HG03575 (cell line): ENCODE data around the gene ARHGAP6.

Experiments used
- ATAC-seq: cut with Tn5 transposase; IDR thresholded peaks from one replicate; pipeline ENCODE4 v1.9.1; 2021; ENCODE audit not compliant: unreplicated experiment, insufficient number of reproducible peaks, low FRiP score; ENCODE audit errors: extremely low read depth

Gene ARHGAP6

GRCh38 chrX:11290416-11291102 lies 375.2 kb downstream of the ARHGAP6 start:
- ATAC-seq: no peak

GRCh38 chrX:11287505-11287904 lies 378.2 kb downstream of the ARHGAP6 start:
- no peak for ATAC-seq

GRCh38 chrX:11285651-11286050 lies 380.1 kb downstream of the ARHGAP6 start:
- ATAC-seq: no peak

GRCh38 chrX:11282043-11282442 lies 383.7 kb downstream of the ARHGAP6 start:
- no peak for ATAC-seq

DNA sequence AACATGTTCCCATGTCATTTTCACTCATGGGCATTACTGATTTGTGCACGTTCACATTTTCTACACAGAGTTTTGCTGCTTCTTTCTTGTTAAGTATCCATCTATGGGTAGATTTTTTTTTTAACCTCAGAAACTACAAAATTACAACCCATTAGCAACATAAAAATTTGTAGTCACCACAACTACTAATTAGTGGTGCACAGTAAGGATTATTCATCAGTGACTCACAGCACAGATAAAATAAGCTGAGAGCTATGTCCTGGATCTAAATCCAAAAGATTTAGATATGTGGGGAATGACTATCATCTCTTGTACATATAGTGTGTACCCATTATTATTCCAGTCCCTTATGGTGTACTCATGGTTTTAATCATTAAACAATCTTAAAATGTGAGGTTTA lies 392.2 kb downstream of the ARHGAP6 start:
- ATAC-seq: no peak

- no peak for ATAC-seq
These were observed 392.9 kb downstream of the ARHGAP6 start for GRCh38 chrX:11272863-11273262.

DNA sequence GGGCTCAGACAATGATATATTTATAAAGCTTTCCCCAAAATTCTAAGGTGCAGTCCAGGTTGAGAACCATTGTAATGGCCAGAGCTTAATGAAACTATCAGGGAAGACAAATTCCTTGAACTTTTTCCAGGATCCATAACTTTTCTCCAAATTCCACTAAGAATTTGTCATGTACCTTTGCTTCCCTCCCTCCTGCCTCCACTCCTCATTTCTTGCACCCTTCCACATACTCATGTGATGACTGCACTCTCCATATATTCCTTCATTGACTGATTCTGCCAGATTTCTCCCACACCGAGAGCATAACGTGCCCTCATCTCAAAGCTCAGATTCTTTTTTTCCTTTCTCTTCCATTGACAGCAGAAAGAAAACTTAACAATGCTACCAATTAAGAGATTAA lies 393.4 kb downstream of the ARHGAP6 start:
- ATAC-seq: no peak

DNA sequence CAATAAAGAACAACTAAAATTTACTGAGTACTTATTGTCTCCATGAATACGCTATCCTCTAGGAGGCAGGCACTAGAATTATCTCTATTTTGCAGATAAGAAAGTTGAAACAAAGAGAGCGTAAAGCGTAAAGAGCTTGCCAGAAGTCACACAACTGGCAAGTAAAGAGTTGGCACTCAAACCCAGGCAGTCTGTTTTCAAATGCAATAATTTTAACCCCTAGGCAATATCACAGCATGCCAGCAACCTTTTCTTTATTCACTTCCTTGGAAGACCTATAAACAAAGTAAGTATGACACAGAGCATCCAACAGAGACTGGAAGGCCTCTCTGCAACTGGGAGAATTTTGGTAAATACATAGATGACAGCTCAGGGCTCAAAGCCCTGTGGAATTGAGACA lies 395.7 kb downstream of the ARHGAP6 start:
- ATAC-seq: no peak

DNA sequence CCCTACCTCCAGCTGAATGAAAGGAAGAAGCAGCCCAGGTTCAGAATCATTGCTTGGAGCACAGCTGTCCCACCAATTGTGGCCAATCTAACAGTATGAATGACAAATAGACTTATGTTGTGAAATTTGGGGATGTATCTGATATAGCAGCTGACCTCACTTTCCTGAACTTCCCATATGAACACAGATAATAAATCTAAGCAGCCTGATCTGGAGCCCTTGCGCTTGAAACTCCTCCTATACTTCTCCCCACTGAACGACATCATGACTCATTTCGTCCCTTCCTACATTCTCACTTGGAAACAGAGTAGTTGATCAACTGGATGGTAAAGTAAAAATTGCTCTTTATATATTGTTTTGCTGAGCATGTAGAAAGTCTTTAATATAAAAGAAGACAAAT lies 396.7 kb downstream of the ARHGAP6 start:
- no peak for ATAC-seq

DNA sequence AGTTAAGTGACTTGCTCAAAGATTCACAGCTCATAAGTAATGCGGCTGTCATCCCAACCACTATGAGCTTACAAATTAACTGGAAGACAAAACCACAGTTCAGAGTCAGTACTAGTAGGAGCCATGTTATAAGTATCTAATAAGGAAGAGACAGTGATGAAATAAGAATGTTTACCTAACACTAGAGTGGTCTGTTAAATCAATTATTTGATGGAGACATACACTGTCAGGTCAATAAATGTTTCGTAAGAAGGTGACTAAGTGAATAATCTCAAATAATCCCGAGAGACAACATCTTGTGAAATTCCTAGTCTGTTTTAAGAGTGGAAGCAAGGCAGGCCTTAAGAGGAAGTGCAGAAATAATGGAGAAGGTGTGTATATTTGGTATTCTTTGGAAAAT lies 398.3 kb downstream of the ARHGAP6 start:
- ATAC-seq: no peak

- ATAC-seq: no peak
These were observed 399.1 kb downstream of the ARHGAP6 start for GRCh38 chrX:11266573-11267003.

GRCh38 chrX:11265352-11265751 lies 400.4 kb downstream of the ARHGAP6 start:
- ATAC-seq: no peak

- no peak for ATAC-seq
These were observed 400.8 kb downstream of the ARHGAP6 start for GRCh38 chrX:11264925-11265324.

GRCh38 chrX:11261260-11261659 lies 404.5 kb downstream of the ARHGAP6 start:
- ATAC-seq: no peak

- no peak for ATAC-seq
These were observed 406.3 kb downstream of the ARHGAP6 start for GRCh38 chrX:11259437-11259836.

- no peak for ATAC-seq
These were observed 408.0 kb downstream of the ARHGAP6 start for GRCh38 chrX:11257711-11258110.

GRCh38 chrX:11257290-11257689 lies 408.4 kb downstream of the ARHGAP6 start:
- ATAC-seq: no peak

GRCh38 chrX:11254417-11255109 lies 411.2 kb downstream of the ARHGAP6 start:
- no peak for ATAC-seq

- no peak for ATAC-seq
These were observed 421.1 kb downstream of the ARHGAP6 start for GRCh38 chrX:11244636-11245035.

DNA sequence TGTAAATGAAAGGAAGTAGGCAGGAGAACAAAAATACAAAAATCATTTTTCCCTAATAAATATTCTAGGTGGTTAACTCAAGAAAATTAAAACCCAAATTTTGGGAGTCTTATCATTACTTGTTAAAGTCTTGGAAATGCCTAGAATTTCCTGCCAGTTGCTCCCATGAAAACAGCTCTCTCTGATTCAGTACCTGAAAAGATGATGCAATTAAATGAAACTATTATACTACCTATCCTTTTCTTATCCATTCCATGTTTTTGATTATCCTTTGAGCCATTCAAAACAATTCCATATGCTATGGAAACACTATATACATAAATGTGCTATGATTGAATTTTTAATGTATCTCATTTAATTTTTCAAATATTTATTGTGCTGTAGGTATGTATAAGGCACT lies 423.0 kb downstream of the ARHGAP6 start:
- ATAC-seq: no peak

DNA sequence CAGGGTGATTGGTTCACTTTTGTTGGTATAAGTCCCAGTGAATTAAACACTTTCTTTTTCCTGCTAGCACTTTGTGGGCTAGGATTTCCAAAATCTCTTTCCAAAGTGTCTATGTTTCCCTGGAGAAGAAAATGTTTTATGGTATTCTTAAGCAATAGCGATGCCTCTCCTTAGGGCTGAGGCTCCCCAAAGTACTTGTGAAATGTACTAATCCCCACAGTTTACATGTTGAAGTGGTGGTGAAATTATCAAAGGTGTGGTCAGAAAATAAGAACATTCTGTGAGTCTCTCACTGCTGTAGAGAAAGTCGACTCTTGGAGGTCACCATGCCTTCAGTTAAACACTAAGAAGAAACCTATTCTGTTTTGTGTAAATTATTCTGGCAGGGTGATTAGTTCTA lies 424.0 kb downstream of the ARHGAP6 start:
- ATAC-seq: no peak
